RWPE2 (cell line): ENCODE measurements around the gene NR1I2.

Source experiments
- ATAC-seq: fragments of 200-7000 bp; cut with Tn5 transposase; 3 replicates; pipeline ENCODE4 v1.9.1; 2021; ENCODE audit warnings: low read depth
- DNase-seq: peaks from one replicate; pipeline ENCODE4 v3.0.0-alpha.2; 2020; ENCODE audit warnings: low spot score
- H3K27ac ChIP-seq: fragments of 450-650 bp; 2 replicates; pipeline ENCODE4 v1.5.1; 2017; ENCODE audit warnings: mild to moderate bottlenecking; ENCODE audit not compliant: poor library complexity, severe bottlenecking
- H3K27me3 ChIP-seq: fragments of 250-450 bp; sonication (Bioruptor Pico); 2 replicates; pipeline ENCODE4 v1.5.1; 2021; ENCODE audit warnings: mild to moderate bottlenecking, moderate library complexity; ENCODE audit not compliant: insufficient read depth, poor library complexity, severe bottlenecking
- H3K36me3 ChIP-seq: fragments of 250-450 bp; sonication (Bioruptor Pico); 2 replicates; pipeline ENCODE4 v1.5.1; 2020; ENCODE audit warnings: low read depth, mild to moderate bottlenecking, moderate library complexity
- H3K4me1 ChIP-seq: fragments of 250-450 bp; sonication (Bioruptor Pico); 2 replicates; pipeline ENCODE4 v1.5.1; 2021; ENCODE audit warnings: mild to moderate bottlenecking, moderate library complexity; ENCODE audit not compliant: insufficient read depth, poor library complexity, severe bottlenecking
- H3K4me3 ChIP-seq: fragments of 250-450 bp; sonication (Bioruptor Pico); 2 replicates; pipeline ENCODE4 v1.5.1; 2021; ENCODE audit warnings: mild to moderate bottlenecking, moderate library complexity; ENCODE audit not compliant: severe bottlenecking
- H3K9me3 ChIP-seq: fragments of 250-450 bp; sonication (Bioruptor Pico); 2 replicates; pipeline ENCODE4 v1.5.1; 2021; ENCODE audit warnings: mild to moderate bottlenecking, moderate library complexity; ENCODE audit not compliant: severe bottlenecking
- TF ChIP-seq, protein P1 (sequence below): fragments of 450-650 bp; IDR thresholded peaks from one replicate; pipeline ENCODE4 v1.5.1; 2017; ENCODE audit warnings: mild to moderate bottlenecking, moderate library complexity; ENCODE audit not compliant: poor library complexity, severe bottlenecking

The NR1I2 gene

DNA sequence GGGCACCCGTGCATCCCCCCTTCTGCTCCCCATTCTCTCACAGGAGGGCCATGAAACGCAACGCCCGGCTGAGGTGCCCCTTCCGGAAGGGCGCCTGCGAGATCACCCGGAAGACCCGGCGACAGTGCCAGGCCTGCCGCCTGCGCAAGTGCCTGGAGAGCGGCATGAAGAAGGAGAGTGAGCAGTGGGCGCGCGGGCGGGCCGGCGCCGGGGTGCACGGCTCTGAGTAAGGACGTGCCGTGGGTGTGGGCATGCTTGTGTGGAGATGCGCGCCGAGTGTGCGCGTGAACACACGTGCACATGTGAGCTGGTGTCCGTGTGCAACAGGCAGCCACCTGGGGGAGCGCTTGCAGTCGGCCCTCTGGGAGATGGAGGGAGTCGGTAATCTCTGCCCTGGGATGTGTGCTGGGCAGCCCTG lies 28.1 kb downstream of the NR1I2 start:
- TF ChIP-seq, protein P1, sequence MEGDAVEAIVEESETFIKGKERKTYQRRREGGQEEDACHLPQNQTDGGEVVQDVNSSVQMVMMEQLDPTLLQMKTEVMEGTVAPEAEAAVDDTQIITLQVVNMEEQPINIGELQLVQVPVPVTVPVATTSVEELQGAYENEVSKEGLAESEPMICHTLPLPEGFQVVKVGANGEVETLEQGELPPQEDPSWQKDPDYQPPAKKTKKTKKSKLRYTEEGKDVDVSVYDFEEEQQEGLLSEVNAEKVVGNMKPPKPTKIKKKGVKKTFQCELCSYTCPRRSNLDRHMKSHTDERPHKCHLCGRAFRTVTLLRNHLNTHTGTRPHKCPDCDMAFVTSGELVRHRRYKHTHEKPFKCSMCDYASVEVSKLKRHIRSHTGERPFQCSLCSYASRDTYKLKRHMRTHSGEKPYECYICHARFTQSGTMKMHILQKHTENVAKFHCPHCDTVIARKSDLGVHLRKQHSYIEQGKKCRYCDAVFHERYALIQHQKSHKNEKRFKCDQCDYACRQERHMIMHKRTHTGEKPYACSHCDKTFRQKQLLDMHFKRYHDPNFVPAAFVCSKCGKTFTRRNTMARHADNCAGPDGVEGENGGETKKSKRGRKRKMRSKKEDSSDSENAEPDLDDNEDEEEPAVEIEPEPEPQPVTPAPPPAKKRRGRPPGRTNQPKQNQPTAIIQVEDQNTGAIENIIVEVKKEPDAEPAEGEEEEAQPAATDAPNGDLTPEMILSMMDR, result no peak
- Histone ChIP-seq H3K4me3 (no peak overlapping the region), H3K27ac (no peak overlapping the region), H3K36me3 (no peaks in the 10 kb centered on the region), H3K4me1 (no peaks in the 10 kb centered on the region), H3K9me3 (no peaks in the 10 kb centered on the region), H3K27me3 (no peaks in the 10 kb centered on the region)
- no peak for DNase-seq
- ATAC-seq, result peak; percentile 46

DNA sequence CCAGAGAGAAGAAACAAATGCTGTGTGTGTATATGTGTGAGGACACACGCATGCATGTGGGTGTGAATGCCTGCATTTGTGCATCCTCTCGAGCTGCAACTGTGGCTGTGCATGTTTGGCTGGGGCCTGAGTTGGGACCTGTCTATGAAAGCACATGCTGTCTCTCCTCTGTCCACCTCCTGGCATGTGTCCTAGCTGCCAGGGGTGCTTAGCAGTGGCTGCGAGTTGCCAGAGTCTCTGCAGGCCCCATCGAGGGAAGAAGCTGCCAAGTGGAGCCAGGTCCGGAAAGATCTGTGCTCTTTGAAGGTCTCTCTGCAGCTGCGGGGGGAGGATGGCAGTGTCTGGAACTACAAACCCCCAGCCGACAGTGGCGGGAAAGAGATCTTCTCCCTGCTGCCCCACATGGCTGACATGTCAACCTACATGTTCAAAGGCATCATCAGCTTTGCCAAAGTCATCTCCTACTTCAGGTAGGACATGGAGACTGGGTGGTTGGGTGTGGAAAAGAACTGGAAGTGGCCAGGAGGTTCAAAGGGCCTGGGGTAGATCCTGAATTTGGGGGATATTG lies 30.7 kb downstream of the NR1I2 start:
- Histone ChIP-seq H3K27ac (no peak overlapping the region), H3K4me3 (no peak overlapping the region), H3K36me3 (no peaks in the 10 kb centered on the region), H3K4me1 (no peaks in the 10 kb centered on the region), H3K9me3 (no peaks in the 10 kb centered on the region), H3K27me3 (no peaks in the 10 kb centered on the region)
- ATAC-seq (no peak), DNase-seq (no peak)
- TF ChIP-seq, protein P1, result no peak

- DNase-seq (no peak), ATAC-seq (no peak)
- Histone ChIP-seq H3K36me3 (no peaks in the 10 kb centered on the region), H3K4me3 (no peak overlapping the region), H3K4me1 (no peaks in the 10 kb centered on the region), H3K9me3 (no peaks in the 10 kb centered on the region), H3K27ac (no peak overlapping the region), H3K27me3 (no peaks in the 10 kb centered on the region)
- TF ChIP-seq, protein P1, result no peak
These were observed 33.8 kb downstream of the NR1I2 start for GRCh38 chr3:119815716-119816115.

GRCh38 chr3:119817071-119817470 lies 35.2 kb downstream of the NR1I2 start:
- TF ChIP-seq, protein P1, result no peak
- Histone ChIP-seq H3K27me3 (no peaks in the 10 kb centered on the region), H3K36me3 (no peaks in the 10 kb centered on the region), H3K27ac (no peak overlapping the region), H3K4me3 (no peak overlapping the region), H3K4me1 (no peaks in the 10 kb centered on the region), H3K9me3 (no peaks in the 10 kb centered on the region)
- ATAC-seq (no peak), DNase-seq (no peak)

GRCh38 chr3:119817583-119818363 lies 35.9 kb downstream of the NR1I2 start:
- TF ChIP-seq, protein P1, result no peak
- Histone ChIP-seq H3K27me3 (no peaks in the 10 kb centered on the region), H3K36me3 (no peaks in the 10 kb centered on the region), H3K27ac (no peak overlapping the region), H3K9me3 (no peaks in the 10 kb centered on the region), H3K4me3 (no peak overlapping the region), H3K4me1 (no peaks in the 10 kb centered on the region)
- DNase-seq (no peak), ATAC-seq (peak; percentile 7; the same call in 1 of the 3 replicates)
